Measurements from ENCODE around the gene ERBB3.

GRCh38 chr12:56053407-56053893 lies 26.5 kb upstream of the ERBB3 start:
- no peak for TF ChIP-seq POLR2A (IDR thresholded peaks at IDR 0.05)
- TF ChIP-seq CTCF (IDR thresholded peaks at IDR 0.05): no peak
